SK-N-SH (cell line): ENCODE data around the gene SMURF1.

Experiments used
- CTCF ChIP-seq: fragments of 200-600 bp; sonication (generic); IDR thresholded peaks from 2 replicates; pipeline ENCODE4 v1.6.1; 2017; ENCODE audit warnings: antibody characterized with exemption, mild to moderate bottlenecking, moderate library complexity
- EP300 ChIP-seq, 2 experiments: IDR thresholded peaks; 2 replicates each; pipeline versions ENCODE4 v1.4.0 to v1.6.1; 2012; ENCODE audit warnings: borderline replicate concordance in 1 of 2, low read depth in 1 of 2, low read length in 1 of 2
- FOSL2 ChIP-seq: IDR thresholded peaks from 2 replicates; pipeline ENCODE4 v1.4.0; 2012; ENCODE audit warnings: low read depth, mild to moderate bottlenecking, moderate library complexity, borderline replicate concordance
- GABPA ChIP-seq: IDR thresholded peaks from 2 replicates; pipeline ENCODE4 v1.4.0; 2012; ENCODE audit warnings: low read depth, mild to moderate bottlenecking
- POLR2AphosphoS5 ChIP-seq: IDR thresholded peaks from 2 replicates; pipeline ENCODE4 v1.6.1; 2012; ENCODE audit warnings: low read depth, low read length
- RAD21 ChIP-seq: IDR thresholded peaks from 2 replicates; pipeline ENCODE4 v1.6.1; 2012; ENCODE audit warnings: mild to moderate bottlenecking, low read length
- REST ChIP-seq: IDR thresholded peaks from 2 replicates; pipeline ENCODE4 v1.6.1; 2012; ENCODE audit warnings: mild to moderate bottlenecking, low read depth, low read length, moderate library complexity
- RXRA ChIP-seq: IDR thresholded peaks from 2 replicates; pipeline ENCODE4 v1.4.0; 2012; ENCODE audit warnings: low read depth, mild to moderate bottlenecking, borderline replicate concordance
- SIN3A ChIP-seq: IDR thresholded peaks from 2 replicates; pipeline ENCODE4 v1.6.1; 2012; ENCODE audit warnings: low read depth, mild to moderate bottlenecking, low read length, moderate library complexity, borderline replicate concordance
- SMC3 ChIP-seq: IDR thresholded peaks from 2 replicates; pipeline ENCODE4 v1.6.1; 2012; ENCODE audit warnings: low read depth, low read length, improper control_type of control experiment
- TAF1 ChIP-seq: IDR thresholded peaks from 2 replicates; pipeline ENCODE4 v1.6.1; 2012; ENCODE audit warnings: low read depth, mild to moderate bottlenecking, low read length, moderate library complexity, borderline replicate concordance
- YY1 ChIP-seq: IDR thresholded peaks from 2 replicates; pipeline ENCODE4 v1.4.0; 2012; ENCODE audit warnings: low read depth, mild to moderate bottlenecking
- ZBTB33 ChIP-seq: IDR thresholded peaks from 2 replicates; pipeline ENCODE4 v1.4.0; 2012; ENCODE audit warnings: low read depth, borderline replicate concordance

GRCh38 chr7:99112979-99113378, 30.9 kb downstream of the SMURF1 start:
- TF ChIP-seq SMC3: no peak
- no peak for TF ChIP-seq RAD21
- no peak for TF ChIP-seq SIN3A
- no peak for TF ChIP-seq REST
- no peak for TF ChIP-seq RXRA
- TF ChIP-seq POLR2AphosphoS5: no peak
- TF ChIP-seq GABPA: no peak
- no peak for TF ChIP-seq YY1
- no peak for TF ChIP-seq CTCF
- TF ChIP-seq EP300 (IDR thresholded peaks at IDR 0.05; ENCODE audit: borderline replicate concordance in 1 of 2, low read depth in 1 of 2, low read length in 1 of 2): no peak
- no peak for TF ChIP-seq TAF1
- TF ChIP-seq FOSL2: no peak
- TF ChIP-seq ZBTB33: no peak
